Right ventricle myocardium superior (tissue), 1 donor: Measurements from ENCODE around the gene SHBG. TPM values are rescaled to one million over a fixed set of nuclear protein-coding genes. Genes with fewer than 3 reads are reported as not detected.
"Not testable (repeated sequence)": the region's sequence is repeated elsewhere in the genome, so short reads cannot be mapped to it uniquely, and the experiment has no call there.

ENCODE experiments used
- ATAC-seq: fragments of 200-7000 bp; cut with Tn5 transposase; one replicate; pipeline ENCODE4 v1.9.1; 2020; ENCODE audit warnings: mild to moderate bottlenecking; ENCODE audit not compliant: poor library complexity
- DNase-seq: peaks from one replicate; pipeline ENCODE4 v3.0.0-alpha.2; 2020
- intact Hi-C: fragments of 100-400 bp; cut with DNase I; formaldehyde crosslinking; loops from one replicate; pipeline ENCODE4 v1.11.2; 2022
- total RNA-seq: library from RNA; stranded (reverse); fragmentation: NEBNext Ultra II Directional; extraction: Animal tissue kit (Norgen Biotek cat#: 25700); gene quantifications from one replicate; pipeline ENCODE4 v1.2.1, GENCODE V29; 2021
- donor health status: DM: no; HTN: yes; CAD: no; lungs with severe emphysema.

Gene SHBG
- total RNA-seq, 1 donor from 2014 or later, result 0.54 TPM

DNA sequence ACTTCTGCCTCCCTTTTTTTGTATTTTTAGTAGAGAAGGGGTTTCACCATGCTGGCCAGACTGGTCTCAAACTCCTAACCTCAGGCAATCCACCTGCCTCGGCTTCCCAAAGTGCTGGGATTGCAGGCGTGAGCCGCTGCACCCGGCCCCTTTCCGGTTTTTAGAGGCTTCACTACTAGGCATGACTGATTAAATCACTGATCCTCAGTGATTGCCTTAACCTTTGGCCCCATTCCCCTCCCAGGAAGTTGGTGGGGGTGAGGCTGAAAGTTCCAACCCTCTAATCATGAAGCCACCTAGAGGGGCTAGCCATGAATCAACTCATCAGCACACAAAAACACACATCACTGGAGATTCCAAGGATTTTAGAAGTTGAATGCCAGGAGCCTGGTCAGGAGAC, 32.4 kb upstream of the SHBG start:
- DNase-seq, ATAC-seq, intact Hi-C loops: not testable (repeated sequence)

DNA sequence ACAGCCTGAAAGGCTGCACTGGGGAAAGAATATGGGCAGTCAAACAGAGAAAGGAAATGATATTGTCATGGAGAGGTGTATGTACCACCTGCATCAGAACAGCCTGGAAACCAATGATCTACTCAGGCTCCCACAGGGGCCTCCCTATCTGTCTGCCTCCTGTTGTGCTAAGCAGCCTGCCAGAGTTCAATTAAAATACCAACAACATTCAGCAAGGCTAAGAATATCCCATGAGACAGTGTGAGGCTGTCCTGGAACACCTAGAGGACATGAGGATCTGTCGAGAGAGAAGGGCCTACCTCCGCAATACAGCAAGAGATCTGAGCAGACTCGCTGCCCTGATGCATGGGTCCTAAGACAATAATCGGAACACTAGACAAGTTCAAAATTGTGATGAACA, 23.7 kb upstream of the SHBG start:
- no peak for DNase-seq
- peak; percentile 94 for ATAC-seq
- intact Hi-C loops, result no loop called here

DNA sequence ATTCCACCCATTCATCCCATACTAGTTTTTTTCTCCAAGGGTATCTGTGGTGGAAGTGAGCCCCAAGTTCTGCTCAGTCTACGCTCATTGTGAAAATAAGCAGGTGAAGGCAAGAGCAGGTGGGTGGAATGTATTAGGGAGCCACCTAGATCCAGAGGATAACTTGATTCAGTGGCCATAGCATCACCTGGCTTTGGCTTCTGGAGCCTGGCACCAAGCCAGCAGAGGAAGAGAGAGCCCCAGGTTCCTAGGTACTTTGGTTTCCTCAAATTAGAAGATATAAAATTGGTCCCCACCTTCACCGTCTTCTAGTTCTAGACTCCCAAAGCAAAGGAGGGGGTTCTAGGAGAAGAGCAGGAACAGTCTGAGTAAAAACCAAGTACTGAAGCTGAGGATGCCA, 19.3 kb upstream of the SHBG start:
- intact Hi-C loops, result no loop called here
- ATAC-seq, result no peak
- DNase-seq, result no peak

DNA sequence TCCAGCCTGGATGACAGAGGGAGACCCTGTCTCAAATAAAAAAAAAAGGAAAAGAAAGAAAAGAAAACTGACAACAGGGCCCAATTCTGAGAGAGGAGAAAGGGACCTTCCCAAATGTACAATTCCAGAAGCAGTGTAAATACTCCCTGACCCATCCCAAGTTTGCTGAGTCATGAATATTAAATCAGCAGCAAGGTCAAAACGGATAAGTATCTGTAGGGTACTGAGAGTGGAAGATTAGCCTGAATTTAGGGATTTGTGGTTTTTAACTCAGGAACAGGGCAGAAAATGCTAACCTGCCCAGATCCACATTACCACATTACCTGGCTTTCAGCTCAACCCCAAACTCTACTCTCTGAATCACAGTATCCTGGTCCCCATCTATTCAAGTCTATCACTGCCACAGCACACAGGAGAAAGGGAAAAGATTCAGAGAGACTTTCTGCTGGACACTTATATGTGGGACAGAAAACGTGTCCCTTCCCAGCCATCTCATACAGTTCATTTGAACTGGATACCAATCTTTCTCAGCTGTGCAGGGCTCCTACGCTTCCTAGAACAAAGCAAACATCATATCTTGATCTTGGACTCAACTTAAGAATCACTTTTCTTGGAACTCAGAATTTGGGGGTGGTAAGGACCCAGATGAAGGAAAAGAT, 18.2 kb upstream of the SHBG start:
- ATAC-seq, result no peak

DNA sequence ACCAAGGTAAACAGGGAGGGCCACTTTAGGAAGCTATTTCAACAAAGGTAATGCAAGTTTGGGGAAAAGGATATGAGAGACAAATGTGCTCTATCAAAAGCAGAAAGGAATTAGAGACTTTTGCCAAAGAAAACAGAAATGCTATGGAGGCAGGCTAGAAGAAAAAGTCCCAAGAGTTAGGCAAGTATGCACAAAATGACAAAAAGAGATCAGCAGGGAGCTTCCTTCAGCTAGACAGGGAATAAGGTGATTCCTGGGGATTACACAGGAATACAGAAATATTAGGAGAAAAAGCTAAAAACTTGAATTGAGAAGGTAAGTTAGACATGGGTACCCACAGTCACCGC, 17.7 kb upstream of the SHBG start:
- intact Hi-C loops, result no loop called here
- ATAC-seq (no peak), DNase-seq (no peak)

More for the DNA sequence above, 18.2 kb upstream of the SHBG start:
- intact Hi-C loops, result no loop called here
- DNase-seq, result no peak

DNA sequence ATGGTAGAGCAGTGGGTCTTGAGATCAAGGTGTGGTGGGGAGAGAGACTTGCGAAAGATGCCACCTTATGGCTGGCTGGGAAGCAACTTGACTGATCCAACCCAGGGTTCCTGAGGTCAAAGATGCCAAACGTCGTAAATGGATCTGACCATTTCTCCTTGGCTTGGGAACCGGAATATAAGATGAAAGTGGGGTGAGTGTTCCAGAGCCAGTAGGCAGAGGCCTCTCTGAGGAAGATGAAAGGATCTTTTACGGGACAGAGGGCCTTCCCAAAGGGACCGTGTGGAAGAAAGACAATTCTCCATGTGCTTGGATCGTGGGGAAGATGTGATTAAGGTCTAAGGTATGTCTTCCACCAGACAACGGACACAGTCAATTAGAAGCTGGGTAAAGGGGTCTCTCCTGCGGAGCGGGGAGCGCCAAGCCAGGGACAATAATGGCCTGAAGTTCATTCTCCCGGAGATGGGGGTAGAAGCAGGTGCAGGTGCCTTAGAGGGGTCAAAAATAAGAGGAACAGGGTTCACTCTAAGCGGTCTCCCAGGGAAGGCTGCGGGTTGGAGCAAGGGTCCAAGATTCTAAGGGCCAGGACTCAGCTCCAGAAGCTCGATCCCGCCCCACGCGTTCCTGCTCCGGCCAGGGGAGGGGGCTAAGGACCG, 16.0 kb upstream of the SHBG start:
- ATAC-seq, result no peak
- intact Hi-C loops, result no loop called here
- DNase-seq, result no peak

DNA sequence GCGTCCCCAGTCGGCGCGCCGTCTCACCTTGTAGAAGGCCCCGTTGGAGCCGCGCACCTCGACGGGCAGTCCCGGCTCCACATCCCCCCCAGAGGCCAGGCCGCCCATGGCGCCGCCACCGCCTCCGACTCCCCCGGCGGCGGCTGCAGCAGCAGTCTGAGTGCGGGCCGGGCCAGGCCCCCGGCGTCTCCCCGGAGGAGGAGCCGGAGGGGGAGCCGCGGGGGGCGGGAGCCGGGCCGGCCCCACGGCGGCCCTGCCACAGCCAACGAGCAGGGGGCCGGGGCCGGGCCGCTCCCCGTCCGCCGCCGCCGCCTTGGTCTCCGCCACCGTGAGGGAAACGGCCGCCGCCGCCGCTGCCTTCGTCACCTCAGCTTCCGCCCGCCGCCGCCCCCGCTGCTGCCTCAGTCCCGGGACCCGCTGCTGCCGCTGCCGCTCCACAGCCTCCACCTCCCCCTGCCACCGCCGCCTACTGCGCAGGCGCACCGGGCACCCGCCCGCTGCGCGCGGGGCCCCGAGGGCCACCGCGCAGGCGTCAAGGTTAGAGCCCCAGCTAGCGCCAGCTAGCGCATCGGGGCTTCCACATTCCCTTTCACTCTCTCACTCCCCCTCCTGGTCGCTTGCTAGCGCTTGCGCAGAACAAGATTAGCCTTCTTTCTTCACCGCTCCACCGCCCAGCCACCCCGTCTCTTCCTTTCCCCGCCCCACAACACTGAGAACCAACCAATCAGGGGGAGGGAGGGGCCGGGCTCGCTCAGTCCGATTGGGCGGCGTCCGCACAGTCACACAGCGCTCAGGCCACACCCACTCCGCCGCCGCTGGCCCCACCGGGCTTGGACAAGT, 15.3 kb upstream of the SHBG start, which contains the start of gene FXR2:
Gene FXR2 (minus strand): TSS at position 473 of the 840 bp plus-strand sequence. CDS start 365 bp downstream, at position 108.
- DNase-seq, result peak; percentile 100
- ATAC-seq, result peak; percentile 97
- intact Hi-C loops, result no loop called here

DNA sequence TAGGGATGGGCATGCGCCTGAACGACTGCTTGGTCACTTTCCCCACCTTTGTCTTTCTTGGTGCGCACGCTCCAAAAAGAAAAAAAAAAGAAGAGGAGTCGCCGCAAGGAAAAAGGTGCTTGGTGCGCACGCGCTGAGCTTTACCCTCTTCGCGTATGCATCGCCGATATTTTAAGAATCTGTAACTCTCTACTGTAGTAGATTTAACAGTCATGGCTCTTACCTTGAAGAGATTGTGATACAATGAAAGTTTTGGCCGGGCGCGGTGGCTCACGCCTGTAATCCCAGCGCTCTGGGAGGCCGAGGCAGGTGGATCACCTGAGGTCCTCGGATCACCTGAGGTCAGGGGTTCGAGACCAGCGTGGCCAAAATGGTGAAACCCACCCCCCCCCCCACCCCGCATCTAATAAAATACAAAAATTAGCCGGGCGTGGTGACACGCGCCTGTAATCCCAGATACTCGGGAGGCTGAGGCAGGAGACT, 14.6 kb upstream of the SHBG start:
- intact Hi-C loops, result no loop called here
- DNase-seq, result no peak
- ATAC-seq, result no peak

DNA sequence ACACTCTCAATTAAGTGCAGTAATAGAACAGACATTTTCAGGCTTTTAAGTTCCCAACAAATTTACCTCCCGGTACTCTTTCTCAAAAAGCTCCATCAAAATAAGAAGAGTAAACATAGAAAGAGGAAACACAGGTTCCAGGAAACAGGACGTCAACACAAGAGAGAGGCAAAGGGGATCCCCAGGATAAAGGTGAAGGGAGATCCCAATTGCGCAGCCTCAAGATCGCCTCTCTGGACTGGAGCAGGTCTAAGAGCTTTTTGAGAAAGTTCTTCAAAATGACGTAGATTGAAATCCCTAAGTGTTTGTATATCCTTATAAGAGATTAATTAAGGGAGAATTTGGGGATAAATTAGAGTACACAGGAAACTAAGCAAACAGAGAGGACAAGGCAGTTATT, 11.3 kb upstream of the SHBG start:
- ATAC-seq (no peak), DNase-seq (no peak)
- intact Hi-C loops, result no loop called here

DNA sequence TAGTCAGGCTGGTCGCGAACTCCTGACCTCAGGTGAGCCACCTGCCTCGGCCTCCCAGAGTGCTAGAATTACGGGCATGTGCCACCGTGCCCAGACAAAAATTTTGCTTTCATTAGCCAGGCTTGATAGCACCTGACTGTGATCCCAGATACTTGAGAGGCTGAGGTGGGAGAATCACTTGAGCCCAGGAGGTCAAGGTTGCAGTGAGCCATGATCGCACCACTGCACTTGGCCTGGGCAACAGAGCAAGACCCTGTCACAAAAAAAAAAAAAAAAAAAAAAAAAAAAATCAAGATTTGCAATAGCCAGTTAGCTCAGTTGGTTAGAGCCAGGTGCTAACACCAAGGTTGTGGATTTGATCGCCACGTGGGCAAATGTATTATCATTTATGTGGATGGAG, 9.1 kb upstream of the SHBG start:
- DNase-seq (no peak), ATAC-seq (no peak)
- intact Hi-C loops, result no loop called here

DNA sequence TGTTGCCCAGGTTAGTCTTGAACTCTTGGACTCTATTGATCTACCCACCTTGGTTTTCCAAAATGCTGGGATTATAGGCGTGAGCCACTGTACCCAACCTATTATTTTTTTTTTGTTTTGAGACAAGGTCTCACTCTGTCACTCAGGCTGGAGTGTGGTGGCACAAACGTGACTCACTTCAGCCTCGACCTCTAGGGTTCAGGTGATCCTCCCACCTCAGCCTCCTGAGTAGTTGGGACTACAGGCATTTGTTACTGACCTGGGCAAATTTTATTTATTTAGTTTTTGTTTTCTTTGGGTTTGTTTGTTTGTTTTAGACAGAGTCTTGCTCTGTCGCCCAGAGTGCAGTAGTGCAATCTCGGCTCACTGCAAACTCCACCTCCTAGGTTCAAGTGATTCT, 6.3 kb upstream of the SHBG start:
- DNase-seq (no peak), ATAC-seq (no peak)
- intact Hi-C loops, result no loop called here

DNA sequence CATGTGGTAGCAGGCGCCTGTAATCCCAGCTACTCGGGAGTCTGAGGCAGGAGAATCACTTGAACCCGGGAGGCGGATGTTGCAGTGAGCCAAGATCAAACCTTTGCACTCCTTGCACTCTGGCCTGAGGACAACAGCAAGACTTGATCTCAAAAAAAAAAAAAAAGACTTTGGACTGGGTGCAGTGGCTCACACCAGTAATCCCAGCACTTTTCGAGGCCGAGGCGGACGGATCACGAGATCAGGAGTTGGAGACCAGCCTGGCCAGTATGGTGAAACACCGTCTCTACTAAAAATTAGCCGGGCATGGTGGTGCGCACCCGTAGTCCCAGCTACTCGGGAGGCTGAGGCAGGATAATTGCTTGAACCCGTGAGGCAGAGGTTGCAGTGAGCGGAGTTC, 4.2 kb upstream of the SHBG start:
- ATAC-seq, intact Hi-C loops, DNase-seq: not testable (repeated sequence)

DNA sequence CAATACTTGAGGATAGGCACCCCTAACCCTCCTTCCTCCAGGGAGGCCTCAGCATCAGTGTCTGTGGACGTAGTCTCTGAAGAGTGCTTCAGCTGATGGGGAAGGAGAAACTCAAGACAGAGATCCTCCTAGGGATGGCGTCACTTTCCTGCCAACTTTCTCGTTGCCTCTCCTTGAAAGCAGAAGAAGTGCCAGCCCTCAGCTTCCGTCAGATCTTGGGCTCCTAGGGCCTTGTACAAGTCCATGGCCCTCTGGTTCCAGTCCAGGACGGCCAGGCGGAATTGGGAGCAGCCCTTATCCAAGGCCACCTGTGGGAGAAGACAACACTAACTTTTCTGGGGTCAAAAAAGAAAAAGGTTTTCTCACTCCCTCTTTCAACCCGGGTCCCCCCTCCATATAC, 3.6 kb upstream of the SHBG start:
- intact Hi-C loops, result no loop called here
- peak; percentile 55 for DNase-seq

DNA sequence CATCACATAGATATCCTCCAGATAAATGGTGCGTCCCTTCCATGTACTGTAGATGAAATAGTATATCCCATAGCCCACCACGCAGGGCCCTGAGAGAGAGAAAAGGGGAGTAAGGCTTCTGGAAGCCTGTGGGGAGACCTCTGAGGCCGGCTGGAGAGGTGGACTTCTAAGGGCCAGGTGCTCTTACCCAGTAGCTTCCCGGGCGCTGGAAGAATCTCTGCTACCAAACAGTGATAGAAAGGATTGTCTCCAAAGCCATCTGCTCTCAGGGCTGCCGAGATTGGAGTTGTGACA, 3.0 kb upstream of the SHBG start:
- ATAC-seq (peak; percentile 2), DNase-seq (no peak)
- intact Hi-C loops, result no loop called here

More for the DNA sequence above, 3.6 kb upstream of the SHBG start:
- no peak for ATAC-seq

DNA sequence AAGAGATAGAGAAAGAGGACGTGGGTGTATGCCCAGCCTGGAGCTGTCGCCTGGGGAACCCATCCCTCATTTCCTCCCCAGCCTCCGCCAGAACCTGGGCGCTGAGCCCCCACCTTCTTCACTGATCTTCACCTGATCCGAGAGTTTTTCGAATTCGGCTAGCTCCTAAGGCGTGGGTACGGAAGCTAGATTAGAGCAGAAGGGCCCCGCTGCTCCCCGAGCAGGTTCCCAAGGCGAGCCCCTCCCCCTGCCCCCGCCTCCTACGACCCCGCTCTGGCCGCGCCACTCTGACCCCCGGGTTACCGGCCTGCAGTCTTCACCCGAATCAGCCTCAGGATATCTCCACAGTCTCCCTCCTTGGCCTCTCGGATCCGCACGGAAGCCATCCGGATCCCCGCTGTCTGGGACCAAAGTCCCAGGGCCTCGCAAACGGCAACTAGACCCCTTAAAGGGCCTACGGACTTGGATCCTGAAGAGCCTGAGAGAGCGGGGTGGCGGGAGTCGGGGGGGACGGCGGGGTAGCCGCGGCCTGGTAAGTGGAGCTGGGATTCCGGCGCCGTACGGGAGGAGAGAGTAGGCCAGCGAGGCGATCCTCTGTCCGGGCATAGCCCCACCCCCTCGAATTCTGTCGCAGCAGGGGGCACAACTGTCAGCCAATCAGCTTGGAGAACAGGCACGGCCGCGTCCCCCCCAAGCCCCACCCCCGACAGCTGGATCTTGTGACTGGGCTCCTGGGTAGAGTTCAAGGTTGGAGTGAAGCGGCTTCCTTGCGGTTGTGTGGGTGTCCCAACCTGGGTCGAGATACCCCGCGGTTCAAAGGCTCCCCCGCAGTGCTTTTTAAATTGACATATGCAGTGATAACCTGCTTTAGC, 2.4 kb upstream of the SHBG start, which contains the start of gene SAT2:
Gene SAT2 (minus strand): TSS at position 572 of the 872 bp plus-strand sequence. CDS start 186 bp downstream, at position 386.
- DNase-seq (peak; percentile 96), ATAC-seq (peak; percentile 99)
- intact Hi-C loops, result no loop called here

DNA sequence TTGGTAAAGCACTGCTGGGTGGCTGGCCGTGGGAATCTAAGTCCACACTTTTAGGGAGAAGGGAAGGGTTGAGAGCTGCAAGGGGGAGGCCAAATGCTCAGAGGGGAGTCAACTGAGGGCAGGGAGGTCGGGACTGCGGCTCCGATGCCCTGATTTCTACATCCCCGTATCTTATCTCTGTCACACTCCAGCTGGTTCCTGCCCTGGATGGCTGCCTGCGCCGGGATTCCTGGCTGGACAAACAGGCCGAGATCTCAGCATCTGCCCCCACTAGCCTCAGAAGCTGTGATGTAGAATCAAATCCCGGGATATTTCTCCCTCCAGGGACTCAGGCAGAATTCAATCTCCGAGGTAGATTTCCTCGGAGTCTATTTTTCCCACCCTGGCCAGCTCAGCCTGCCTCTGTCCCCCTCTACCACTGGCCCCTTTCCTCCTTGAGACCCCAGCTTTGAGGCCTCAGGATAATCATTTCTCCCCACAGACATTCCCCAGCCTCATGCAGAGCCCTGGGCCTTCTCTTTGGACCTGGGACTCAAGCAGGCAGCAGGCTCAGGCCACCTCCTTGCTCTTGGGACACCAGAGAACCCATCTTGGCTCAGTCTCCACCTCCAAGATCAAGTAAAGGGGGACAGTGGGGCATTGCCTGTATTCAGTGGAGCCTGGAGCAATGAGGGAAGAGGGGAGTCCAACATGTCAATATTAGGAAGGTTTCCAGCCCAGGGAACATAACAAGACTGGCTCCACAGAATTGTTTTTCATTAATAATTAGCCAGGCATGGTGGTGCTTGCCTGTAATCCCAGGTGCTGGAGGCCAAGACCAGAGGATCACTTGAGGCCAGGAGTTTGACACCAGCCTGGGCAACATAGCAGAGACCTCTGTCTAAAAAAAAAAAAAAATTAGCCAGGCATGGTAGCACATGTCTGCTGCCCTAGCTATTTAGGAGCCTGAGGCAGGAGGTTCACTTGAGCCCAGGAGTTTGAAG, 1.8 kb downstream of the SHBG start:
- intact Hi-C loops, result loop anchor here (2.0 kb wide), 1 partner anchor 57 kb away; the partner anchor contains the start of gene WRAP53
- DNase-seq, result peak; percentile 50
- ATAC-seq, result no peak

DNA sequence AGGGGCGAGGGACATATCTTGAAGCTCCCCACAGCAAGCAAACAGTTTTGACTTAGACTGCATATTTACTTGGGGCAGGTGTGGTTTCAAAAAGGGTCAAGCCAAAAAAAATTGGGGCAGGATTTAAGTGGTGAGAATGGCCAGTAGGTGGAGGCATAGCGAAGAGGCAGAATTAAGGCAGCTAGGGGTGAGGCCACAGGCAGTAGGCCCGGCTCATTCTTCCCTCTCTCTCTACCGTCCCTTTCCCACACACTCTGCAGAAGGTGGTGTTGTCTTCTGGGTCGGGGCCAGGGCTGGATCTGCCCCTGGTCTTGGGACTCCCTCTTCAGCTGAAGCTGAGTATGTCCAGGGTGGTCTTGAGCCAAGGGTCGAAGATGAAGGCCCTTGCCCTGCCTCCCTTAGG, 2.6 kb downstream of the SHBG start:
- ATAC-seq (no peak), DNase-seq (no peak)
- intact Hi-C loops, result loop anchor here (2.0 kb wide), 1 partner anchor 56 kb away; the partner anchor contains the start of gene WRAP53
